GM18909 (cell line): ENCODE data around the gene AP5Z1.
"Not testable (repeated sequence)": the region's sequence is repeated elsewhere in the genome, so short reads cannot be mapped to it uniquely, and the experiment has no call there.

ENCODE experiments used
- ATAC-seq: cut with Tn5 transposase; IDR thresholded peaks from one replicate; pipeline ENCODE4 v1.9.1; 2021; ENCODE audit warnings: mild to moderate bottlenecking; ENCODE audit not compliant: unreplicated experiment, poor library complexity

Gene AP5Z1

GRCh38 chr7:4799508-4800268 is 24.3 kb downstream of the AP5Z1 start:
- ATAC-seq = no peak

GRCh38 chr7:4800487-4800886 is 25.1 kb downstream of the AP5Z1 start:
- no peak for ATAC-seq

- ATAC-seq = no peak
These were observed 25.8 kb downstream of the AP5Z1 start for GRCh38 chr7:4800926-4801838.

GRCh38 chr7:4801839-4802231 is 26.4 kb downstream of the AP5Z1 start:
- ATAC-seq = no peak

- ATAC-seq = not testable (repeated sequence)
These were observed 27.2 kb downstream of the AP5Z1 start for GRCh38 chr7:4802577-4802976.

GRCh38 chr7:4803397-4804241 is 28.2 kb downstream of the AP5Z1 start:
- no peak for ATAC-seq

- ATAC-seq = no peak
These were observed 29.9 kb downstream of the AP5Z1 start for GRCh38 chr7:4805110-4805983.

GRCh38 chr7:4805984-4806300 is 30.5 kb downstream of the AP5Z1 start:
- ATAC-seq = no peak

- ATAC-seq = no peak
These were observed 31.7 kb downstream of the AP5Z1 start for GRCh38 chr7:4806983-4807597.

- ATAC-seq = no peak
These were observed 32.2 kb downstream of the AP5Z1 start for GRCh38 chr7:4807598-4808016.

GRCh38 chr7:4808026-4808425 is 32.6 kb downstream of the AP5Z1 start:
- ATAC-seq = no peak

GRCh38 chr7:4808565-4808964 is 33.1 kb downstream of the AP5Z1 start:
- no peak for ATAC-seq

GRCh38 chr7:4809091-4809591 is 33.7 kb downstream of the AP5Z1 start:
- ATAC-seq = no peak

GRCh38 chr7:4809666-4810065 is 34.2 kb downstream of the AP5Z1 start:
- no peak for ATAC-seq

- ATAC-seq = no peak
These were observed 39.0 kb downstream of the AP5Z1 start for GRCh38 chr7:4814433-4814832.

GRCh38 chr7:4815121-4815520 is 39.7 kb downstream of the AP5Z1 start:
- ATAC-seq = no peak

- ATAC-seq = no peak
These were observed 40.4 kb downstream of the AP5Z1 start for GRCh38 chr7:4815609-4816418.

GRCh38 chr7:4816419-4817080 is 41.1 kb downstream of the AP5Z1 start:
- ATAC-seq = no peak
